GM23338 (cell line): Measurements from ENCODE around the gene BICDL1. TPM values are rescaled to one million over a fixed set of nuclear protein-coding genes. Genes with fewer than 3 reads are reported as not detected.
A peak's percentile ranks its signal among the peaks of the same experiment; 100 is the strongest.

Experiments
- ATAC-seq: fragments of 200-7000 bp; cut with Tn5 transposase; 3 replicates; pipeline ENCODE4 v1.9.1; 2020
- DNase-seq: peaks from one replicate; pipeline ENCODE4 v3.0.0-alpha.2; 2015; ENCODE audit warnings: low spot score
- H2AFZ ChIP-seq: fragments of 200-600 bp; sonication (generic); 2 replicates; pipeline ENCODE4 v1.8.0; 2016; ENCODE audit warnings: antibody characterized with exemption, mild to moderate bottlenecking, moderate library complexity
- H3F3A ChIP-seq: fragments of 200-600 bp; sonication (generic); replicated peaks from 2 replicates; pipeline ENCODE4 v1.8.0; 2017; ENCODE audit warnings: antibody characterized with exemption, mixed run types, low read depth
- H3K27ac ChIP-seq: fragments of 200-600 bp; sonication (generic); 2 replicates; pipeline ENCODE4 v1.6.1; 2016; ENCODE audit warnings: low read depth
- H3K27me3 ChIP-seq: fragments of 200-600 bp; sonication (generic); 2 replicates; pipeline ENCODE4 v1.8.0; 2016; ENCODE audit warnings: mild to moderate bottlenecking, mixed run types, moderate library complexity; ENCODE audit not compliant: insufficient read depth
- H3K36me3 ChIP-seq: fragments of 200-600 bp; sonication (generic); 2 replicates; pipeline ENCODE4 v1.8.0; 2016; ENCODE audit warnings: mild to moderate bottlenecking; ENCODE audit not compliant: insufficient read depth
- H3K4me1 ChIP-seq: fragments of 200-600 bp; sonication (generic); 2 replicates; pipeline ENCODE4 v1.8.0; 2016; ENCODE audit warnings: mild to moderate bottlenecking, moderate library complexity; ENCODE audit not compliant: insufficient read depth
- H3K4me2 ChIP-seq: fragments of 200-600 bp; sonication (generic); 2 replicates; pipeline ENCODE4 v1.7.1; 2017; ENCODE audit warnings: mixed run types
- H3K4me3 ChIP-seq: fragments of 200-600 bp; sonication (generic); 2 replicates; pipeline ENCODE4 v1.6.1; 2016; ENCODE audit warnings: mixed run types
- H3K79me2 ChIP-seq: fragments of 200-600 bp; sonication (generic); replicated peaks from 2 replicates; pipeline ENCODE4 v1.8.0; 2017; ENCODE audit warnings: mild to moderate bottlenecking; ENCODE audit not compliant: insufficient read depth
- H3K9me2 ChIP-seq: fragments of 200-600 bp; sonication (generic); 2 replicates; pipeline ENCODE4 v1.8.0; 2017; ENCODE audit not compliant: insufficient read depth
- H4K20me1 ChIP-seq: fragments of 200-600 bp; sonication (generic); replicated peaks from 2 replicates; pipeline ENCODE4 v1.8.0; 2017; ENCODE audit warnings: mild to moderate bottlenecking; ENCODE audit not compliant: insufficient read depth
- H3K27ac Mint-ChIP-seq: 2 replicates; pipeline ENCODE4 v1.8.0; 2020; ENCODE audit warnings: inconsistent platforms, mild to moderate bottlenecking, moderate library complexity, mixed read lengths
- H3K27me3 Mint-ChIP-seq: 3 replicates; pipeline ENCODE4 v1.8.0; 2022; ENCODE audit warnings: low read depth, mild to moderate bottlenecking, moderate library complexity, mixed read lengths, inconsistent platforms; ENCODE audit not compliant: insufficient read depth, poor library complexity
- H3K36me3 Mint-ChIP-seq: 3 replicates; pipeline ENCODE4 v1.8.0; 2021; ENCODE audit warnings: low read depth, mild to moderate bottlenecking, inconsistent platforms, moderate library complexity, mixed read lengths
- H3K4me1 Mint-ChIP-seq: 3 replicates; pipeline ENCODE4 v1.8.0; 2020; ENCODE audit warnings: mild to moderate bottlenecking, inconsistent platforms, mixed read lengths
- H3K4me3 Mint-ChIP-seq: 3 replicates; pipeline ENCODE4 v1.8.0; 2021; ENCODE audit warnings: moderate library complexity, mild to moderate bottlenecking, inconsistent platforms, mixed read lengths
- H3K9me3 Mint-ChIP-seq: 3 replicates; pipeline ENCODE4 v1.8.0; 2020; ENCODE audit warnings: moderate library complexity, mild to moderate bottlenecking, inconsistent platforms, mixed read lengths
- CREB1 ChIP-seq: fragments of 250-450 bp; sonication (Bioruptor Pico); IDR thresholded peaks from 2 replicates; pipeline ENCODE4 v1.5.0; 2020; ENCODE audit warnings: low read depth, mild to moderate bottlenecking, moderate library complexity
- EZH2 ChIP-seq: fragments of 200-600 bp; sonication (generic); IDR thresholded peaks from one replicate; pipeline ENCODE4 v1.8.0; 2017; ENCODE audit warnings: antibody characterized with exemption, mild to moderate bottlenecking, low read depth; ENCODE audit not compliant: unreplicated experiment
- JUNB ChIP-seq: IDR thresholded peaks from one replicate; pipeline ENCODE4 v1.6.1; 2016; ENCODE audit warnings: antibody characterized with exemption; ENCODE audit not compliant: unreplicated experiment
- NANOG ChIP-seq: IDR thresholded peaks from 2 replicates; pipeline ENCODE4 v1.6.1; 2016; ENCODE audit warnings: antibody characterized with exemption, borderline replicate concordance
- POLR2AphosphoS5 ChIP-seq: IDR thresholded peaks from 2 replicates; pipeline ENCODE4 v1.6.1; 2016; ENCODE audit warnings: antibody characterized with exemption, low read depth
- STAT1 ChIP-seq: IDR thresholded peaks from one replicate; pipeline ENCODE4 v1.6.1; 2016; ENCODE audit warnings: antibody characterized with exemption; ENCODE audit not compliant: unreplicated experiment
- ZNF331 ChIP-seq: fragments of 250-450 bp; sonication (Bioruptor Pico); IDR thresholded peaks from 2 replicates; pipeline ENCODE4 v1.5.0; 2020; ENCODE audit warnings: low read depth, mild to moderate bottlenecking, moderate library complexity
- polyA plus RNA-seq: library from polyadenylated mRNA; unstranded; fragments of >200 nt; fragmentation: Nextera tagmentation; extraction: Ambion mirVana; gene quantifications from 2 replicates; pipeline ENCODE4 v1.2.1, GENCODE V29; 2016
- total RNA-seq: library from RNA; depleted of rRNA; stranded (reverse); fragments of >200 nt; shearing (Covaris generic); gene quantifications from 2 replicates; pipeline ENCODE4 v1.2.3, GENCODE V29; 2014
- TF ChIP-seq, protein P1 (sequence below): IDR thresholded peaks from 2 replicates; pipeline ENCODE4 v1.6.1; 2016; ENCODE audit warnings: antibody characterized with exemption
- TF ChIP-seq, protein P2 (sequence below), 2 experiments: fragments of 200-600 bp in 1 of 2; sonication (generic) in 1 of 2; conservative IDR thresholded peaks; 2 replicates each; pipeline versions ENCODE4 v1.5.1 to v1.6.1; 2016 to 2017; ENCODE audit warnings: antibody characterized with exemption in 2 of 2, low read depth in 2 of 2, mild to moderate bottlenecking in 2 of 2, moderate library complexity in 1 of 2
- TF ChIP-seq, protein P3 (sequence below): fragments of 250-450 bp; sonication (Bioruptor Pico); IDR thresholded peaks from 2 replicates; pipeline ENCODE4 v1.5.0; 2020; ENCODE audit warnings: mild to moderate bottlenecking, moderate library complexity
- TF ChIP-seq, protein P4 (sequence below): IDR thresholded peaks from one replicate; pipeline ENCODE4 v1.6.1; 2018; ENCODE audit warnings: antibody characterized with exemption; ENCODE audit not compliant: unreplicated experiment

Gene BICDL1
- total and polyA plus RNA-seq, 2 experiments from 2014 or later, result 14.0 to 25.7 TPM

DNA sequence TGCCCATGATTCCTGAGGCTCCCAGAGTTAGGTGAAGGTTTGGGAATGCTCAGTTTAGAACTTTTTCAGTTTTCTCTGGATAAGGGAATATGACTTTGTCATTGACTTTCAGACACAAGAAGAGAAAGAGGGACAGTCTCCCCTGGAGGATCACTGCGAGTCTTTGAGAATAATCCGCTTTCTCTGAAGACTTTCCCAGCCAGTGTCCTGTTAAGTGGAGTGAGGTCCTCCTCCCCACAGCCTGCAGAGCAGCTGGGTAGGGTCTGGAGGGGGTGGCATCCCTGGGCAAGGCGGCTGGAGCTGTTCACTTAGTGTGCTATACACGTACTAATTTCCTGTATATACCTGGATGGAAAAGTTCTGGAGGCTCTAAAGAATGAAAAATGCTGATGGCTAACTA lies 136.0 kb downstream of the BICDL1 start (continued):
- TF ChIP-seq STAT1, result no peak
- no peak for TF ChIP-seq CREB1 (CRISPR knock-in tag)
- TF ChIP-seq JUNB, result no peak

DNA sequence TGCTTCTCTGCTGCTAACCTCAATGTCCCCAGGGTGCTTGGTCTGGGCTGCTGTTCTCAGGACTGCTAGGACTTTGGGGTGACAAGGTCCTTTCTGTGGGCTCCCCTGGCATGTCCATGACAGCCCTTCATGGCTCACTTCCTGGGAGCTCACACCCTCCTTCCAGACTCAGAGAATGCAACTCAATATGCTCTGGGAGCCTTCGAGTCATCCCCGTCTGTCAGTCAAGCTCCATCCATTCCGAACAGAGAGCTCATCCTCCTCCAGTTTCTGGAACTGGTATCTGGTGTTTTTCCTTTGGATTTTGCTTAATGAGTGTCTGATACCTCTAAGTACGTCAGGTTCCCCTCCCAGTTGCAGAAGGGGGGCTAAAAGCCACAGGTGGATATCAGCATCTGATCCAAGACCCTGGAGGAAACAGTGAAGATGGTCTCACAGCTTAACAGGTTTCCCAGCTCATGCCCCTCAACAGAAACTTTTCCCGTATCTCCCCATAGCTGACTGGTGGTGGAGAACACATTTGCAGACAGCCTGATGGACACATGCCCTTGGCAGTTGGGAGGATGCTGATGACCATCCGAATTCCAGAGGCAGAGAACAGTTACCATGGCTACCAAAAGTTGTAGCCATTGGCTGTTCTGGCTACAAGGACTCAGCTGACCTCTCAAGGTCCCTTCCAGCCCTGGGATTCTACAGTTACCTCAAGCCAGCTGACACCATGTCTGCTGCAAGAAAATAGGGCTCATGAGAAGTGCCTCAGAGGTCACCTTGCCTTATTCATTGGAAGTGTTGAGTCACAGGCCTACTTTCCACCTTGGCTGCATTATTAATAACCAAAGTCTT lies 137.0 kb downstream of the BICDL1 start:
- H4K20me1 ChIP-seq, result peaks cover 15% of the 10 kb centered on the region
- no peak overlapping the region; the same call in 2 of the 3 replicates for H3K4me3 Mint-ChIP-seq
- H3K79me2 ChIP-seq, result no peaks in the 10 kb centered on the region
- peak overlapping the region; percentile 50; the same call in 1 of the 2 replicates for H3K27ac ChIP-seq
- no peak overlapping the region for H2AFZ ChIP-seq
- TF ChIP-seq JUNB (no peak), EZH2 (no peak), POLR2AphosphoS5 (no peak), CREB1 (CRISPR knock-in tag) (no peak), NANOG (no peak), ZNF331 (CRISPR knock-in tag) (no peak)
- TF ChIP-seq, protein P1, sequence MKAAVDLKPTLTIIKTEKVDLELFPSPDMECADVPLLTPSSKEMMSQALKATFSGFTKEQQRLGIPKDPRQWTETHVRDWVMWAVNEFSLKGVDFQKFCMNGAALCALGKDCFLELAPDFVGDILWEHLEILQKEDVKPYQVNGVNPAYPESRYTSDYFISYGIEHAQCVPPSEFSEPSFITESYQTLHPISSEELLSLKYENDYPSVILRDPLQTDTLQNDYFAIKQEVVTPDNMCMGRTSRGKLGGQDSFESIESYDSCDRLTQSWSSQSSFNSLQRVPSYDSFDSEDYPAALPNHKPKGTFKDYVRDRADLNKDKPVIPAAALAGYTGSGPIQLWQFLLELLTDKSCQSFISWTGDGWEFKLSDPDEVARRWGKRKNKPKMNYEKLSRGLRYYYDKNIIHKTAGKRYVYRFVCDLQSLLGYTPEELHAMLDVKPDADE, result no peak
- TF ChIP-seq, protein P2, sequence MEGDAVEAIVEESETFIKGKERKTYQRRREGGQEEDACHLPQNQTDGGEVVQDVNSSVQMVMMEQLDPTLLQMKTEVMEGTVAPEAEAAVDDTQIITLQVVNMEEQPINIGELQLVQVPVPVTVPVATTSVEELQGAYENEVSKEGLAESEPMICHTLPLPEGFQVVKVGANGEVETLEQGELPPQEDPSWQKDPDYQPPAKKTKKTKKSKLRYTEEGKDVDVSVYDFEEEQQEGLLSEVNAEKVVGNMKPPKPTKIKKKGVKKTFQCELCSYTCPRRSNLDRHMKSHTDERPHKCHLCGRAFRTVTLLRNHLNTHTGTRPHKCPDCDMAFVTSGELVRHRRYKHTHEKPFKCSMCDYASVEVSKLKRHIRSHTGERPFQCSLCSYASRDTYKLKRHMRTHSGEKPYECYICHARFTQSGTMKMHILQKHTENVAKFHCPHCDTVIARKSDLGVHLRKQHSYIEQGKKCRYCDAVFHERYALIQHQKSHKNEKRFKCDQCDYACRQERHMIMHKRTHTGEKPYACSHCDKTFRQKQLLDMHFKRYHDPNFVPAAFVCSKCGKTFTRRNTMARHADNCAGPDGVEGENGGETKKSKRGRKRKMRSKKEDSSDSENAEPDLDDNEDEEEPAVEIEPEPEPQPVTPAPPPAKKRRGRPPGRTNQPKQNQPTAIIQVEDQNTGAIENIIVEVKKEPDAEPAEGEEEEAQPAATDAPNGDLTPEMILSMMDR (conservative IDR thresholded peaks at IDR 0.05; ENCODE audit: low read depth in 2 of 2), result no peak
- TF ChIP-seq, protein P3, sequence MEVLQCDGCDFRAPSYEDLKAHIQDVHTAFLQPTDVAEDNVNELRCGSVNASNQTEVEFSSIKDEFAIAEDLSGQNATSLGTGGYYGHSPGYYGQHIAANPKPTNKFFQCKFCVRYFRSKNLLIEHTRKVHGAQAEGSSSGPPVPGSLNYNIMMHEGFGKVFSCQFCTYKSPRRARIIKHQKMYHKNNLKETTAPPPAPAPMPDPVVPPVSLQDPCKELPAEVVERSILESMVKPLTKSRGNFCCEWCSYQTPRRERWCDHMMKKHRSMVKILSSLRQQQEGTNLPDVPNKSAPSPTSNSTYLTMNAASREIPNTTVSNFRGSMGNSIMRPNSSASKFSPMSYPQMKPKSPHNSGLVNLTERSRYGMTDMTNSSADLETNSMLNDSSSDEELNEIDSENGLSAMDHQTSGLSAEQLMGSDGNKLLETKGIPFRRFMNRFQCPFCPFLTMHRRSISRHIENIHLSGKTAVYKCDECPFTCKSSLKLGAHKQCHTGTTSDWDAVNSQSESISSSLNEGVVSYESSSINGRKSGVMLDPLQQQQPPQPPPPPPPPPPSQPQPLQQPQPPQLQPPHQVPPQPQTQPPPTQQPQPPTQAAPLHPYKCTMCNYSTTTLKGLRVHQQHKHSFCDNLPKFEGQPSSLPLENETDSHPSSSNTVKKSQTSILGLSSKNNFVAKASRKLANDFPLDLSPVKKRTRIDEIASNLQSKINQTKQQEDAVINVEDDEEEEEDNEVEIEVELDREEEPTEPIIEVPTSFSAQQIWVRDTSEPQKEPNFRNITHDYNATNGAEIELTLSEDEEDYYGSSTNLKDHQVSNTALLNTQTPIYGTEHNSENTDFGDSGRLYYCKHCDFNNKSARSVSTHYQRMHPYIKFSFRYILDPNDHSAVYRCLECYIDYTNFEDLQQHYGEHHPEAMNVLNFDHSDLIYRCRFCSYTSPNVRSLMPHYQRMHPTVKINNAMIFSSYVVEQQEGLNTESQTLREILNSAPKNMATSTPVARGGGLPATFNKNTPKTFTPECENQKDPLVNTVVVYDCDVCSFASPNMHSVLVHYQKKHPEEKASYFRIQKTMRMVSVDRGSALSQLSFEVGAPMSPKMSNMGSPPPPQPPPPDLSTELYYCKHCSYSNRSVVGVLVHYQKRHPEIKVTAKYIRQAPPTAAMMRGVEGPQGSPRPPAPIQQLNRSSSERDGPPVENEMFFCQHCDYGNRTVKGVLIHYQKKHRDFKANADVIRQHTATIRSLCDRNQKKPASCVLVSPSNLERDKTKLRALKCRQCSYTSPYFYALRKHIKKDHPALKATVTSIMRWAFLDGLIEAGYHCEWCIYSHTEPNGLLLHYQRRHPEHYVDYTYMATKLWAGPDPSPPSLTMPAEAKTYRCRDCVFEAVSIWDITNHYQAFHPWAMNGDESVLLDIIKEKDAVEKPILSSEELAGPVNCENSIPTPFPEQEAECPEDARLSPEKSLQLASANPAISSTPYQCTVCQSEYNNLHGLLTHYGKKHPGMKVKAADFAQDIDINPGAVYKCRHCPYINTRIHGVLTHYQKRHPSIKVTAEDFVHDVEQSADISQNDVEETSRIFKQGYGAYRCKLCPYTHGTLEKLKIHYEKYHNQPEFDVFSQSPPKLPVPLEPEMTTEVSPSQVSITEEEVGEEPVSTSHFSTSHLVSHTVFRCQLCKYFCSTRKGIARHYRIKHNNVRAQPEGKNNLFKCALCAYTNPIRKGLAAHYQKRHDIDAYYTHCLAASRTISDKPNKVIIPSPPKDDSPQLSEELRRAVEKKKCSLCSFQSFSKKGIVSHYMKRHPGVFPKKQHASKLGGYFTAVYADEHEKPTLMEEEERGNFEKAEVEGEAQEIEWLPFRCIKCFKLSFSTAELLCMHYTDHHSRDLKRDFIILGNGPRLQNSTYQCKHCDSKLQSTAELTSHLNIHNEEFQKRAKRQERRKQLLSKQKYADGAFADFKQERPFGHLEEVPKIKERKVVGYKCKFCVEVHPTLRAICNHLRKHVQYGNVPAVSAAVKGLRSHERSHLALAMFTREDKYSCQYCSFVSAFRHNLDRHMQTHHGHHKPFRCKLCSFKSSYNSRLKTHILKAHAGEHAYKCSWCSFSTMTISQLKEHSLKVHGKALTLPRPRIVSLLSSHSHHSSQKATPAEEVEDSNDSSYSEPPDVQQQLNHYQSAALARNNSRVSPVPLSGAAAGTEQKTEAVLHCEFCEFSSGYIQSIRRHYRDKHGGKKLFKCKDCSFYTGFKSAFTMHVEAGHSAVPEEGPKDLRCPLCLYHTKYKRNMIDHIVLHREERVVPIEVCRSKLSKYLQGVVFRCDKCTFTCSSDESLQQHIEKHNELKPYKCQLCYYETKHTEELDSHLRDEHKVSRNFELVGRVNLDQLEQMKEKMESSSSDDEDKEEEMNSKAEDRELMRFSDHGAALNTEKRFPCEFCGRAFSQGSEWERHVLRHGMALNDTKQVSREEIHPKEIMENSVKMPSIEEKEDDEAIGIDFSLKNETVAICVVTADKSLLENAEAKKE (CRISPR knock-in tag), result no peak
- TF ChIP-seq, protein P4, sequence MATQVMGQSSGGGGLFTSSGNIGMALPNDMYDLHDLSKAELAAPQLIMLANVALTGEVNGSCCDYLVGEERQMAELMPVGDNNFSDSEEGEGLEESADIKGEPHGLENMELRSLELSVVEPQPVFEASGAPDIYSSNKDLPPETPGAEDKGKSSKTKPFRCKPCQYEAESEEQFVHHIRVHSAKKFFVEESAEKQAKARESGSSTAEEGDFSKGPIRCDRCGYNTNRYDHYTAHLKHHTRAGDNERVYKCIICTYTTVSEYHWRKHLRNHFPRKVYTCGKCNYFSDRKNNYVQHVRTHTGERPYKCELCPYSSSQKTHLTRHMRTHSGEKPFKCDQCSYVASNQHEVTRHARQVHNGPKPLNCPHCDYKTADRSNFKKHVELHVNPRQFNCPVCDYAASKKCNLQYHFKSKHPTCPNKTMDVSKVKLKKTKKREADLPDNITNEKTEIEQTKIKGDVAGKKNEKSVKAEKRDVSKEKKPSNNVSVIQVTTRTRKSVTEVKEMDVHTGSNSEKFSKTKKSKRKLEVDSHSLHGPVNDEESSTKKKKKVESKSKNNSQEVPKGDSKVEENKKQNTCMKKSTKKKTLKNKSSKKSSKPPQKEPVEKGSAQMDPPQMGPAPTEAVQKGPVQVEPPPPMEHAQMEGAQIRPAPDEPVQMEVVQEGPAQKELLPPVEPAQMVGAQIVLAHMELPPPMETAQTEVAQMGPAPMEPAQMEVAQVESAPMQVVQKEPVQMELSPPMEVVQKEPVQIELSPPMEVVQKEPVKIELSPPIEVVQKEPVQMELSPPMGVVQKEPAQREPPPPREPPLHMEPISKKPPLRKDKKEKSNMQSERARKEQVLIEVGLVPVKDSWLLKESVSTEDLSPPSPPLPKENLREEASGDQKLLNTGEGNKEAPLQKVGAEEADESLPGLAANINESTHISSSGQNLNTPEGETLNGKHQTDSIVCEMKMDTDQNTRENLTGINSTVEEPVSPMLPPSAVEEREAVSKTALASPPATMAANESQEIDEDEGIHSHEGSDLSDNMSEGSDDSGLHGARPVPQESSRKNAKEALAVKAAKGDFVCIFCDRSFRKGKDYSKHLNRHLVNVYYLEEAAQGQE, result no peak
- H3K4me1 Mint-ChIP-seq, result peaks cover 22% of the 10 kb centered on the region
- peaks cover 11% of the 10 kb centered on the region for H3K4me1 ChIP-seq
- ATAC-seq (no peak; the same call in 2 of the 3 replicates), DNase-seq (peak; percentile 38)
- H3K4me3 ChIP-seq, result no peak overlapping the region
- no peaks in the 10 kb centered on the region for H3K27me3 ChIP-seq
- no peak overlapping the region for H3K4me2 ChIP-seq
- peaks cover 14% of the 10 kb centered on the region; the same call in 1 of the 2 replicates for H3F3A ChIP-seq
- H3K27ac Mint-ChIP-seq, result peak overlapping the region; percentile 85
- peaks cover 54% of the 10 kb centered on the region for H3K36me3 Mint-ChIP-seq
- H3K36me3 ChIP-seq, result peaks cover 31% of the 10 kb centered on the region
- no peaks in the 10 kb centered on the region for H3K9me3 Mint-ChIP-seq
- H3K27me3 Mint-ChIP-seq, result peaks cover 5% of the 10 kb centered on the region
- no peaks in the 10 kb centered on the region for H3K9me2 ChIP-seq
